ENCODE data around the gene CYP24A1.

- no peak for TF ChIP-seq SMC3 (conservative IDR thresholded peaks at IDR 0.05; ENCODE audit: poor library complexity)
- TF ChIP-seq CTCF (IDR thresholded peaks at IDR 0.05; ENCODE audit: poor library complexity, severe bottlenecking), result no peak
- TF ChIP-seq EP300 (conservative IDR thresholded peaks at IDR 0.05; ENCODE audit: poor library complexity, severe bottlenecking), result no peak
- no peak for TF ChIP-seq POLR2AphosphoS5 (IDR thresholded peaks at IDR 0.05)
- TF ChIP-seq EZH2 (IDR thresholded peaks at IDR 0.05; ENCODE audit: borderline replicate concordance, insufficient read depth, low read length, poor library complexity, severe bottlenecking), result no peak
Observed at GRCh38 chr20:54180931-54181330, 7.1 kb upstream of the CYP24A1 start.
